Muscle layer of duodenum (tissue), 2 donors: Measurements from ENCODE around the gene SEMA6A.

ENCODE experiments used
- H3K27ac ChIP-seq: one replicate; pipeline ENCODE4 v1.7.0; 2013; ENCODE audit warnings: mild to moderate bottlenecking, low read length
- H3K27me3 ChIP-seq: one replicate; pipeline ENCODE4 v1.7.0; 2013; ENCODE audit warnings: low read depth, mild to moderate bottlenecking, control low read depth, low read length
- H3K36me3 ChIP-seq, 2 donors: one replicate each; pipeline ENCODE4 v1.7.0; 2013; ENCODE audit warnings: low read length in 2 of 2, control low read depth in 1 of 2, mild to moderate bottlenecking in 1 of 2; ENCODE audit not compliant: insufficient read depth in 2 of 2, control insufficient read depth in 1 of 2
- H3K4me1 ChIP-seq, 2 donors: one replicate each; pipeline ENCODE4 v1.7.0; 2013; ENCODE audit warnings: low read length in 2 of 2, mild to moderate bottlenecking in 2 of 2, control low read depth in 1 of 2, moderate library complexity in 1 of 2; ENCODE audit not compliant: insufficient read depth in 2 of 2, control insufficient read depth in 1 of 2
- H3K4me3 ChIP-seq, 2 donors: one replicate each; pipeline ENCODE4 v1.7.0; 2013; ENCODE audit warnings: low read length in 2 of 2, low read depth in 1 of 2, mild to moderate bottlenecking in 1 of 2
- H3K9me3 ChIP-seq, 2 donors: one replicate each; pipeline ENCODE4 v1.7.0; 2013; ENCODE audit warnings: low read length in 2 of 2, control low read depth in 1 of 2, mild to moderate bottlenecking in 1 of 2; ENCODE audit not compliant: control insufficient read depth in 1 of 2
- donor health status: healthy.

SEMA6A gene

DNA sequence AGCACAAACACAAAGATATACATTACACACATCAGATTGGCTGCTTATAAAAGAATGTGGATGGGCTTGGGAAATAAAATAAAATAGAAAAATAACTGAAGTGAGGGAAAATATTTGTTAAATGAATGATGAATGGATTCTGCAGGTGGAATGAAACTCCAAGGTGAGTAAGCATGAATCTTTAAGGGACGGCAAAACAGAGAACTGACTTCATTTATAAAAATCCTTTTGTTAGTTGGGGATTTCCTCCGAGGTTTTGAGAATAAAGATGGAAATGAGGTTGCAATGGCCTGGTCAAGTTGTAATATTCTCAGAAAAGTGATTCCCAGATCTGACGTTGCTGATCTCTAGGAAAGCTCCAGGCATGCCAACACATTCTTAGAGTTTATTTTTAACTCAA is 20.9 kb upstream of the SEMA6A start:
- H3K9me3 ChIP-seq: peaks cover 0 to under 1% of the 10 kb centered on the region in 2 donors

DNA sequence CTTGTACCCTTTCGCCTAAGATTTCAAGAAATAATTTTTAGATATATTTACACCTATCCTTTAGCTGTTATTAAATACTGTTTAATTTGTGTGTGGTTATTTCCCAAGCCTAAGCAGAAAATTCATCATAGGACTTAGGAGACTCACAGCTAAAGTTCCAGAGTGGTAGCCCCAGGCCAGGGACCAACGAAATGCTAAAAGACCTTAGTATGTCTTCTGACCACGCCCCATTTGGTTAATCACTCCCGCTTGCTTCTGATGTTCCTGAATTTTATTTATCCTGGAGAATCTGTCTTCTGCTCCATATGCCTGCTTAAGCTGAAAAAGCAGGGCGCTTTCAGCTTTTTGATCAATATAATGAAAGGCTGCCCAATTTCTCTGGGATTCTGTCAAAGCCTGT is 18.7 kb upstream of the SEMA6A start:
- no peaks in the 10 kb centered on the region for H3K4me1 ChIP-seq
- H3K27ac ChIP-seq: no peak overlapping the region
- H3K9me3 ChIP-seq: peaks cover 0 to 2% of the 10 kb centered on the region in 2 donors
- H3K36me3 ChIP-seq: no peaks in the 10 kb centered on the region
- no peaks in the 10 kb centered on the region for H3K27me3 ChIP-seq
- H3K4me3 ChIP-seq: no peak overlapping the region

More for the DNA sequence above, 20.9 kb upstream of the SEMA6A start:
- no peaks in the 10 kb centered on the region for H3K4me1 ChIP-seq
- H3K27ac ChIP-seq: no peak overlapping the region
- no peaks in the 10 kb centered on the region for H3K27me3 ChIP-seq
- H3K36me3 ChIP-seq: no peaks in the 10 kb centered on the region
- no peak overlapping the region for H3K4me3 ChIP-seq

DNA sequence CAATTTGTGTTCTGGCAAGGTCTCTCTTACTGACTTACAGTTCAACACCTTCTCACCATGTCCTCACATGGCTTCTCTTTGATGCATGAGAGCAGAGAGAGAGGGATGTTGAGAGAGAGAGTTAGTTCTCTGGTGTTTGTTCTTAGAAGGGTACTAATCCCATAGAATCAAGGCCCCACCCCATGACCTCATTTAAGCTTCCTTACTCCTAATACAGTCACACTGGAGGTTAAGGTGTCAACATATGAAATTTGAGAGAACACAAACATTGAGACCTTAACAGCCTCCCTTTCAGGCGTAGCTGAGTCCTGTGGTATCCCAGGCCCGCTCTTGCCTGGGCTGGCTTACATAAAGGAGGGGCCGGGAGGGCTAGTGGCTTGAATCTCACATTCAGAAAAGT is 10.6 kb upstream of the SEMA6A start:
- Histone ChIP-seq H3K9me3 (no peaks in the 10 kb centered on the region), H3K27me3 (no peaks in the 10 kb centered on the region), H3K4me3 (no peak overlapping the region), H3K27ac (no peak overlapping the region), H3K4me1 (no peaks in the 10 kb centered on the region), H3K36me3 (no peaks in the 10 kb centered on the region)

DNA sequence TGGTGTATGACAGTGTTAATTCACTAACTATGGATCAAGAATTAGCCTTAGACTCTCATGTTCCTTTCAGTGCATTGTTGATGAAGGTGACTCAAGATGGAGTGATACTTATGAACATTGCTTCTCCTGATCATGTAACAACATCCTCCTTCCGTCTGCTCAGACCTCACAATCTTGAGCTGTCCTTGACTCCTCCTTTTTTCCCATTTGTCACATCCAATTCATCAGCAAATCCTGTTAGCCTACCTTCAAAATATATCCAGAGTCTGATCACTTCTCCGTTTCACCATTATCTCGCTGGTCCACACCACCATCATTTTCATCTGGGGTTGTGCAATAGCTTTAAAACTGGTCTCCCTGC is 9.2 kb upstream of the SEMA6A start:
- H3K4me3 ChIP-seq: no peak overlapping the region
- no peaks in the 10 kb centered on the region for H3K27me3 ChIP-seq
- H3K27ac ChIP-seq: no peak overlapping the region
- no peaks in the 10 kb centered on the region for H3K9me3 ChIP-seq
- no peaks in the 10 kb centered on the region for H3K36me3 ChIP-seq
- H3K4me1 ChIP-seq: no peaks in the 10 kb centered on the region

DNA sequence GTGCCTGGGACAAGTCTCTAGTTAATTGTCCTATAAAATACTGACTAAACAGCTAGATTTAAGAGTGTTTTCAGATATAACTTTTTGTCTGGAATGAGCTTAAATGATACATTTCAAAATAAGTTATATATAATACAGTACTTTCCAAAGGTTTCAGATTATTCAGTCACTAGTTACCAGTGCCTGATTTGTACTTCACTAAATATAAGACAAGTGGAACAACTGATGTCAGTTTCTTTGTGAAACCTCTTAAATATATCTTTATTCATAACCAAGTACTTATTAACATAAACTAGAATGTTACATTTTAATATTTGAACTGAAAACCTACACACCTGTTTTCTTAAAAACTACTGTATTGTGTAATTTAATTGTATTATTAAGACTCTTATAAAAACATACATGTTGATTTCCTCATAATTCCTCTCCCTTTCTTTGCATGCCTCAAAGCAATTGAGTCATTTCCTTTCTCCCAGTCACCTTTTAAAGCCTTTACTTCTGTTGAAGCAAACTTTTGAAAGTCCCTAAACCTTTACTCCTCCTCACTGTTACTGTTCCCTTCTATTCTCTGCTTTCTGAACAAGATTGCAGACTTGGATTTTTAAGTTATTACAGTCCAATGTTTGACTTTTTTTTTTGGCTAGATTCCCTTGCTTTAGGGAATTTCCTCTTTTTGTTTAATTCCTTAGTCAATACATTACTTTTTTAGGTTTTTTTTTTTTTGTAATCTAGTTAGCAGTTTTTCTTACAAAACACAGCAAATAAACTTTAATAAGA is 8.7 kb upstream of the SEMA6A start:
- no peaks in the 10 kb centered on the region for H3K27me3 ChIP-seq
- H3K4me1 ChIP-seq: no peaks in the 10 kb centered on the region
- no peak overlapping the region for H3K27ac ChIP-seq
- H3K4me3 ChIP-seq: no peak overlapping the region
- H3K36me3 ChIP-seq: no peaks in the 10 kb centered on the region
- H3K9me3 ChIP-seq: no peaks in the 10 kb centered on the region

DNA sequence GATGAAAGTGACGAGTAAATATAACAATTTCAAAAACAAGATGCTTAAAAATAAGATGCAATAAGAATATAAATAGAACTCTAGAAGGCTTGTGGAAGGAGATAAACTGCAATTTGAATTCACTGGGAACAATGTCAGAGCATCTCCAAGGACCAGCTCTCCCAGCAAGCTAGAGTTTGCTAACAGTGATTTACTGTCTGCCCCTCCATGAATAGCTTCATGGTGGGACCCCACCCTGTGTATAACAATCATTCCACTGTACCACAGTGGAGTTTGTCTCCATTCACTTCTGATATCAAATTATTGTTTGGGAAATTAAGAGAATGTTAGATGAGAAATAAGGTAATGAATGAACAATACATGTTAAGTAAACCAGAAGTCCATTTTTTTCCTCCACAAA is 7.3 kb upstream of the SEMA6A start:
- no peaks in the 10 kb centered on the region for H3K27me3 ChIP-seq
- H3K36me3 ChIP-seq: no peaks in the 10 kb centered on the region
- no peaks in the 10 kb centered on the region for H3K9me3 ChIP-seq
- no peaks in the 10 kb centered on the region for H3K4me1 ChIP-seq
- no peak overlapping the region for H3K27ac ChIP-seq
- no peak overlapping the region for H3K4me3 ChIP-seq

DNA sequence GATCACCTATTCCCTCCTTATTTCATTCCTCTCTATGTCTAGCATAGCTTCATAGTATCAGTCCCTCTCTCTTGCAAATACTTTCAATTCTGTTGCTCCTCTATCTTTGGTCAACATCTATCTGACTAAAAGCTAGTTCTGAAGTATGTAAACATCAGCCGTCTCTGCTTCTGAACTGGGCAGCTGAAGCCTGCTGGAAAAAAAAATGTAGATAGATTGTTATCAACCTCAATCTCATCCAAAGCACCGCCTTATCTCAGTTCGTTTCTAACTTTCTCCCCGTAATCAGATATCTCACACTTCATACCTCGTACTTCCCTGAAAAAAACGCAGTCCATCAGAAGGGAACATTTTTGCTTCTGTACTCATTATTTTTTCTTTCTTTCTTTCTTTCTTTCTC is 4.5 kb upstream of the SEMA6A start:
- Histone ChIP-seq H3K4me1 (peaks cover 0 to 6% of the 10 kb centered on the region in 2 donors), H3K27me3 (no peaks in the 10 kb centered on the region), H3K9me3 (no peaks in the 10 kb centered on the region), H3K27ac (no peak overlapping the region), H3K36me3 (no peaks in the 10 kb centered on the region), H3K4me3 (no peak overlapping the region)

DNA sequence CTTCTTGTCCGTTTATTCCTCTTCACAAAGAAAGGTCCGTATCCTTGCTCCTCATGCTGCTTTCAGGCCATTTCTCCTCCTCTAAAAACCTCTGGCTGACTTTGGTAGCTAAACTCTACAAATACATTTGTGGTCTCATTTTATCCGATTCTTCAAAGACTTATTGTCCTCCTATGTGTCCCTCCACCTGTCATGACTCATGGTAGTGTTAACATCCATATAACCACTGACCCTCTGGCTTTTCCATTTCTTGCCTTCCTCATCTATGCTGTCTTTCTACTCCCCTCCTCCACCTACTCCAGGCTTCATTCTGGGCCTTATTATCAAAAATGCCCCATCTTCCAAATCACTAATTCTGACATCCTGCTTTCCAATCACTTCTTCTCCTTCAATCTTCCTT is 4.1 kb upstream of the SEMA6A start:
- no peaks in the 10 kb centered on the region for H3K36me3 ChIP-seq
- H3K27me3 ChIP-seq: peaks cover 1% of the 10 kb centered on the region
- H3K4me3 ChIP-seq: no peak overlapping the region
- no peaks in the 10 kb centered on the region for H3K9me3 ChIP-seq
- H3K27ac ChIP-seq: no peak overlapping the region
- H3K4me1 ChIP-seq: peaks cover 0 to 6% of the 10 kb centered on the region in 2 donors

DNA sequence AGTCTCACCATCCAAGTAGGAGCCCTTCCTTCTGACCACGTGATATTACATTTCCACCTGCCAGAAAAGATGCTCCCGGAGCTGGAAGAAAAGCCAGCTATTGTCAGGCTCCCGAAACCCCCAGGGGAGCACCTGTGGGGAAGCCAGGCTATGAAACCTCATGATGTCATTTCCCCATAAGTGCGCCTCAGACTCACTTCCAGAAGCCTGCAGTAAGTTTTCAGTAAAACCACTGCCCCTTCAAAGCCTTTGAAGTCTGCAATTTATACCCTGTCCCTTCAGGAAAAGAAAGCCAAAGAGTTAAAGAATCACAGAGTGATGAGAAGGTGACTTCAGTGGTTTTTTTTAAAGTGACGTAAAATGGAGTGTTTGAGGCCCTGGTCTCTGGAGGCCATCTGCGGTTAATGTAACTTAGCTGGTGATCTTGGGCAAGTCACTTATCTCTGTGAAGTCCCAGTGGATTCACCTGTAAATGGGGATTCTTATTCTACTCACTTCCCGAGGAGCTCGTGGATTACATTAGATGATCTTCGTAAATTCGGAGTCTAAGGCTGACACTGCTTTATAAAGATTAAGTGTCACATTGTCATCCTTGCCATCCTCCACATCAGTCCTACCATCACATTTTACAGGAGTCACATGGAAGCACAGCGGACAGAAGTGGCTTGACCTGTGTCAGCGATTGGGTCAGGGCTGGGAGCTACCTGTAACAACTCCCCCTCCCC is 2.6 kb upstream of the SEMA6A start:
- H3K9me3 ChIP-seq: no peaks in the 10 kb centered on the region
- no peak overlapping the region for H3K27ac ChIP-seq
- H3K4me3 ChIP-seq: no peak overlapping the region
- peaks cover 0 to 6% of the 10 kb centered on the region in 2 donors for H3K4me1 ChIP-seq
- no peaks in the 10 kb centered on the region for H3K36me3 ChIP-seq
- peaks cover 4% of the 10 kb centered on the region for H3K27me3 ChIP-seq

DNA sequence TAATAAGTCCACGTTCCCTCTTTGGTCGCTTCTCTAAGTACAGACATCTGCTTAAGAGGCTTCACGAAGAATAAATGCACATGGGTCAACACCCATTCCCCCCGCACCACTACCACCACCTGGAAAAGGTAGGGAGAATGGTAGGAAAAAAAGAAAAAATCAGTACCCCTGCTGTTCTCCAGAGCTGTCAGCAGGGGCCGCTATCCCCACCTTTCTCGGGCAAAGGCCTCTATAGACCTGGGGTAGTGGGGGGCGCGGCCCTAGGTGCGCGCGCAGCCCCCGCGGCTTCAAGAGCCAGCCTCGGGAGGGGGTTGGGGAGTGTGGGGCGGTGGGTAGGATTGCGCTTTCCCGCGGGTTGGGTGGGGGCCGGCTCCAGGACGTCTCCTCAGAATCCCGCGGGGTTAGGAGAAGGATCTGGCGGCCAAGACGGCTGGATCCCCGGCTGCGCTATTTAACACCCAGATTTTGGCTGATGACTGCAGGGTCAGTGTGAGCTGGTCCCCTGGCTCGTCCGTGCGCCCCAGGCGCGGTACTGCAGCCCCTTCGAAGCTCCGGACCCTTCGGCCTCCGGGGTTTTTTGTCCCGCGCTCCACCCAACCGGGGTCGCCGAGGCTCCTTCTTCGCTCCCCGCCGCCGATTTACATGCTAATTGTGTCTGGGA is 1.6 kb upstream of the SEMA6A start:
- peaks cover 0 to 11% of the 10 kb centered on the region in 2 donors for H3K4me1 ChIP-seq
- peaks cover 4% of the 10 kb centered on the region for H3K27me3 ChIP-seq
- no peaks in the 10 kb centered on the region for H3K36me3 ChIP-seq
- no peaks in the 10 kb centered on the region for H3K9me3 ChIP-seq
- peak overlapping the region; percentile 56 for H3K27ac ChIP-seq
- H3K4me3 ChIP-seq: peak overlapping the region; percentile 83 to 93

DNA sequence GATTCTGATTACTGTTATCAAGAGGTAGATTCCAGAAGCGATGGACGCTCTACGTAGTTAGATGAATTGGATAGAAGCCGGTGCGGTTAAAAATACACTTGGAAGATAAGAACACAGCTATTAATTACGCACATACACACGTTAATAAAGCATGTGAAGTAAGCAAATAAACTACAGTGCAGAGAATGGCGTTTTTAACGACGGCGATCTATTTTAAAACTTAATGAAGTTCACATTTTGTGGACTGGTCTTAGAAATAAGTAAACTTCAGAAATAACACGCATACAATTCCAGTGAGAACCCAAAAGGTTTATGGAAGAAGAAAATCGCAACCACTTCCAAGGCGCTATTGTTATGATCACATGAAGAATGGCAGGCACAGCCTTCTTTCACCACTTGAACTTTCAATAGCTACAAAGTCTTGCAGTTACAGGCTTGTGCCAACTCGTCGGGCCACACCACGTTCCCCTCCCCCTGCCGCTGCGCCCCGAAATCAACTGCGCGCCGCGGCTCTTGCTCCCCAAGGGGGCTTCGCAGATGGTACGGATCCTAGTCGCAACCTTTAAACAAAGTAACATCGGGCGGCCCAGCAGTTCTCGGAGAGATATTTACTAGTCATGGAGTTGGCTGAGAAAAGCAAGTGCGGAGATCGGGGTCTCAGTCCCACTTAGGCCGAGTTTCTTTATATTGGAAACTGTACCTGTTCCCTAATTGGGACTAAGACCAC is 866 bp upstream of the SEMA6A start:
- Histone ChIP-seq H3K27ac (peak overlapping the region; percentile 56), H3K9me3 (no peaks in the 10 kb centered on the region), H3K4me3 (peak overlapping the region; percentile 83 to 93), H3K4me1 (peaks cover 0 to 11% of the 10 kb centered on the region in 2 donors), H3K36me3 (no peaks in the 10 kb centered on the region), H3K27me3 (peaks cover 4% of the 10 kb centered on the region)
